HG03342 (cell line): ENCODE measurements around the gene PLAC1.

Experiments
- ATAC-seq: cut with Tn5 transposase; IDR thresholded peaks from one replicate; pipeline ENCODE4 v1.9.1; 2021; ENCODE audit warnings: mild to moderate bottlenecking, moderate library complexity; ENCODE audit not compliant: unreplicated experiment

The PLAC1 gene

DNA sequence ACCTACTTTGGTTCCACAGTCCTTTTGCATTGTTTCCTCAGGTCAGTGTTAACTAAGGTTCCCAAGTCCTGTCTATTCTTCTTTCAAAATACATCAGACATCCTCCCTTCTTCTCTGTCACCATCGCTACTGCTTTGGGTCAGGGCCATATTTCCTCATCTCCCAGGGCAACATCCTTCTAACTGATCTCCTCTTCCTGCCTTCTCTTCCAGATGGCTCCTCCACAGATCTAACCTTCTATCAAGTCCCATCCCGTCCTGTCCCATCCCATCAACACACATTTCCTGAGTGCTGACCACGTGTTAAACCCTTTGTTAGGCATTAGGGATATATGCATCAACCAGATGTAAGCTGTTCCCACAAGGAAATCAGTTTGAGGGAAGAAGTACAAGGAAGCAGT is 25.9 kb downstream of the PLAC1 start:
- ATAC-seq, result no peak

DNA sequence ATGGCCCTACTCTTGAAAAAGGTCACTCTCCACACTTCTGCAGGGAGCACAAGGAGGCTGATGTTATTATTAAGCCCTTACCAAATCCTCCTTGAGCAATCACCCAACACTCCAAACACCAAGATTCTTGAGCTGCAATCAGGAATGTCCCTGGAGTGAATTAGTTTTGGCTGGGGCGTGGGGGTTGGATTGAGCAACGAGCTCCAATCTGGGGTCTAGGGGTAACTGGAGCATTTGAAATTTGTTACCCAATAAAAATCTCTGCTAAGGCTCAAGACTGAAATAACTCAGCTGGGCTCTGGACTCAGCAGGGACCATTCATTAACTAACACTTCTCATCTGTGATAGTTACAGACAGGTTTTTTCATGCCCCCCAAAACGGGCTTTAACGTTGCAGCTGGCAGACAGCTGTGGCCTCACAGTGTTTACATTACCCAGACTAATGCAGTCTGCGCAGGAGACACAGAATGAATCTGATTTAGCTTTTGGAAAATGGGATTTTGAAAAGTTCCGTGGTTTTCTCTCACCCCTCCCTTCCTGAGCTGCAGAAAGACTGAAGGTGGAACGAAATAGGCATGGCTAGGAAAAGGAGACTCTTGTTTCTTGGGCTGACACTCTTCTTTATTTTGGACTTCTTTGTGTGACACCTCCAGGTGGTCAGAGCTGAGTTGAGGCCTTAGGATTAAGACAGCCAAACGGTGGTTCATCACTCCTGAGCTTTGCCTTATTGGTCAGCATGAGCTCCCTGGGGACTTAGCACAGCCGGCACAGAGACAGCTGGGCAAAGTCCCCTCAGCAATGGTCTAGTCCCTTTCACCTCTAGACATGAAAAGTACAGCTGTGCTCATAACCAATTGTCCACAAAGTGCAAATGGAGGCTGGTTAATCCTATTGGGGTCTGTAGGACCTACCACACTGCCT is 26.6 kb downstream of the PLAC1 start:
- no peak for ATAC-seq

DNA sequence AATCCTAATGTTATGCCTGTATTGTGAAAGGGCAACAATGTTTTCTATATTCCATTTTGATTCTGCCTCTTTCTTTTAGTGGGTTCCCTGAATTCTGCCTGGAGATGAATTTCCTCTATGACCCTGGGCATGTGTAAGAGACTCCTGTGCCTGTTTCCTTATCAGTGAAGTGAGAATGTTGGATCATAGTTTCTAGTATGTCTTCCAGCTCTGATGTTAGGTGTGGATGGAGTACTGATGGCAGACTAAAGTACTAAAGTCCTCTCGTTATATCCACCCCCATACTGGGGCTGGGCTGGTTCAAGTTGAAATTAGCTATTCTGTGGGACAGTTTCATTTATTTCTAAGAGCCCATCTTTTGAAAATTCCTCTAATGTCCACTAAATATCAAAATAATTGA is 29.6 kb downstream of the PLAC1 start:
- no peak for ATAC-seq

DNA sequence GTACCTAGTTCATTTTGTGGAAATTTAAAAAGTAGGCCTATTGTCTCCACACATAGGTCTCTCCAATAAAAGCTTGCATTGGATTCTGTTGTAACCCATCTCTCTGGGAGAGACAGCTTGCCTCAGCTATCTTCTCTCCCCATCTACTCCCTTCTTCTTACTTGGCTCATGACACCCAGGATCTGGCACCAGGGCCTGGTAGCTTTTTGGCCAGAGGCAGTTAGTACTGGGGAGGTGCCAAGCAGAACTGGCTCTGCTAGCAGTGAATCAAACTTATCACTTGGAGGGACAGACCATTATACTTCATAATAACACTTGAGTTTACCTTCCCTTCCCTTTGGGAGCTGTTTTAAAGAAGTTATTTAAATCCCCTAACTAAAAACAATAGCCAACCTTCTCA is 31.8 kb downstream of the PLAC1 start:
- ATAC-seq, result no peak

DNA sequence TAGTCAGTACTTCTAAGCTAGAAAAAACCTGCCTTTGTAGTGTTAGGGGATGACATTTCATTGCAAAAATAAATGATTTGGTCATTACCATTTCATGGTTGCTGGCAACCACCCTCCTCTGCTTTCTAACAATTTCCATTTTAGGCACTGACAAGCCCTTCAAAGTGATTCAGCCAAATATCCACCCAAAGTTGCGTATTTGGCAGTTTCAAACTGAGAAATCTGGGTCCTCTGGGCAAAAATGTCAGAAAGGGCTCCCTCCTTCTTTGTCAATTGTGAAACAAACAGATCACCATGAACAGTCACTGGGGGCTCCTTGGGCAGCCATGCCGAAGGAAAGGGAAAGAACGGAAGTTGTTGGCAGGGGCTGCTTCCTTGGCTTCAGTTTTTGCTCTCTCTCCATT is 33.0 kb downstream of the PLAC1 start:
- ATAC-seq, result no peak

DNA sequence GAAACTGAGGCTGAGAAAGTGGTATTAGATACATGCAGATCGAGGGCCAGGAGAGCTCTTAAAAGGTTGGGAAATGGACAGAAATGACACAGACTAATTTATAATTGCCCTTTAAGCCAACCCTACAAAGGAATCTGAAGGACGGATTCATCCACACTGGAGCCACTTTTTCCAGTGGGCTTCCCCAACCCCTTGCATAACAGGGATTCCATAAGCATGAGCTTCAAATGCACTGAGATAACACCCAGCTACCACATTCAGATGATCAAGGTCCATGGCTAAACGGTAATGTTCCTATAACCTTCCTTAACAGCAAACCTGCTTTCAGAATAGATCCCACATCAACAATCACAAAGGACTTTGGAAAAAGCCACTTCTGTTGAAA is 34.2 kb downstream of the PLAC1 start:
- ATAC-seq, result no peak

DNA sequence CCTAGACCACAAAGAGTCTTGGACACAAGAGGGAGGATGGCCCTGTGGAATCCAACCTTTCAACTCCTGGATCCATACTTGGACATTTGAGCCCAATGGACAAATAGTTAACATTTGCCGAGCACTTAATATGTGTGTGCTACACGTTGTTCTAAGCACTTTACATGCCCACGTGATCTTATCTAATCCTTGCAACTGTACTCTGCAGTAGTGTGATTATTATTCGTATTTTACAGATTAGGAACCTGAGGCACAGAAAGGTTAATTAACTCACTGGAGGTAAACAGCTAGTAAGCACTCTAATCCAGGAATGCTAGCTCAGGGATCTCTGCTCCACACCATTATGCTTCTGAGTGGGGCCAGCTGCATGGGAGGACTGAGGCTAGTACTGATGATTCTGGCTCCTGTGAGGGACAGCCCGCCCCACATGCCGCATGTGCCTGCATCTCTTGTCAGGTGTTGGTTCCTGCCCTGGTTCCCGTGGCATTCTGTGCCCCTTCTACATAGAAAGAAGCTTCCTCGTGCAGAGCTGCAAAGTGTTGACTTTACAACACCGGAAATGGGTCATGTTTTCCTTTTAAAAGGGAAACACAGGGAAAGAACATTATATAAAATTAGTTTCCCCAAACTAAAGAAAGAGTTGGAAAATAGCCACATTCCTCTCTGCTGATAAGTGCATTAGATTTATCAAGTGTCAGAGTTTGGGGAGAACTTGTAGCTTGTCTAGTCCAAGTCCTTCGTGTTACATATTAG is 34.8 kb downstream of the PLAC1 start:
- no peak for ATAC-seq

DNA sequence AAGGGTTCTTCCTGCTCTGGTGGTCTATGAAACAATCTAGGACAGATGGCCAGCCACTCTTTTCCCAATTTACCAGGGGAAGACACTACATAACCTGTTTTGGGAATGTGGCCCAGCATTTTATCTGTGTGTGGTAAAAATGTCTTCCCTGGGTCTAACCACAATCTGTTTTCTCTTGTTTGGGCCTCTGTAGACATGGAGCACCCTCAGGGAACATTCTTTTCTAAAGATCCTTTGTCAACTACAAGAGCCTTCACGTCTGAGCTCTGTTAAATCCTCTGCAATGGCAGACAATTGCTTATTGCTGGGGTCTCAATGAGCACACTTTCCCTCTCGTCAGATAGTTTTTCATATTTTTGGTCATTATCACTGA is 35.5 kb downstream of the PLAC1 start:
- ATAC-seq, result no peak

DNA sequence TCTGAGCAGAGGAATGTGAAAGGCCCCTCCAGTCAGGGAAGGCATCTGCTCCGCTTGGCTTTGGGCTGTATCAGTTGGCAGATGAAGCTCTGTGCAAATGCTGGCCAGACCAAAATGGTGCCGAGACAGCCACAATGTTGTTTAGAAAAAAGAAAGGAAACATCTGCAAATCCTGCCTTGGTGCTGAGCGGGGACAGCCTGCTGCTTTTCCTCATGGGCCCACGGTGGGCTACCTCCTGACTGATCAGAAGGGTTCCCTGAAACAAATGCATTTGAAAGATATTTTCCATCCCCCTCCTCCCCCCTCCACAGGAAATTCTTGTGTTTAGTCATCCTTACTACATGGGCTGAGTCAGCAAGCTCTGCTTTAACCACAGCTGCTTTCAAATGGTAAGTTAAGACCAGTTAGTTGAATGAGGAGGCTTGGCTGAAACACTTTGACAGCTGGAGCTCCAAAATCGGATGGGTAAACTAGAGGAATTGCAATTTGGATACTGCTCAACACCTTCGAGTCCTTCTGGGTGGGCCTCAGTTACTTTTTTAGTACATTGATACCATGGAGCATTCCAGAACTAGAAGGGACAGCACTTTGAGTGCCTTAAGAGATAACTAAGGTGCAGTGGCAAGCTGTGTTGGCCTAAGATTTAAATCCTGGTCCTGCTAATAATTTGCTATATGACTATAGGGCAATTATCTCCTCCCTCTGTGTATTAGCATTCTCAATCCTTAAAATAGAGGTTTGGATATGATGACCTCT is 36.0 kb downstream of the PLAC1 start:
- peak; percentile 84 for ATAC-seq

DNA sequence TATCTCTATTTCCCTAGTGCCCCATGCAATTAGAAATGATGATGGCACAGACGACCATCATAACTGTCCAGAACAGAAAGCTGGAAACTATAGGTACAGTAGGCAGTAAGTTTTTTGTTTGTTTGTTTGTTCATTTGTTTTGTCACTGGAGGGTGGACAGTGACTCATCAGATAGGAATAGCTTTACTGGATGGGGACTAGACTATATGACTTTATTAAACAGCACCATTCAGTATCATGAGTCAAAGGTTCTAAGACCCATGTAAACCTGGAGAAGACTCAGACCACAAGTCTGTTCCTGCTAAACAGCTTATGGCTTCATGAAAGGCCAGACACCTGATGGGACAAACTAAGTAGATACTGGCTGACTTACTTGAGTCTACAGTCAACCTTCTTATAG is 38.4 kb downstream of the PLAC1 start:
- no peak for ATAC-seq

DNA sequence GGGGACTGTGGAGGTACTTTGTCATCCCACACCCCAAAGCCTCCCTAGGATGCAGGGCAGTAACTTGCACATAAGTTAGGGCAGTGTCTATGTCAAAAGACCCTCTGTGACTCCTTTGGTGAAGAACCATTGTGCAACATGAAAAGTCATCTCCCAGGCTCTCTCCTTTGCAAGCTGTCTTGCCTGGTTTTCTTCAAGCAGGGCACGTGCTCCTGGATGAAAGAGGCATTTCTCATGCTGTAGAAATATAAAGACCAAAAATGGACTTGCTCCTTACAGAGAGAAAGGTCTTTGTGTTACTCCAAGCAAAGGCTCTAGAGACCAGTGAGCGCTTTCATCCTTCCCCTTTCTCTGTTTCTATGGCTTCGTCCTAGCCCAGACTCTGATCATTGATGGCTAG is 44.9 kb downstream of the PLAC1 start:
- no peak for ATAC-seq

DNA sequence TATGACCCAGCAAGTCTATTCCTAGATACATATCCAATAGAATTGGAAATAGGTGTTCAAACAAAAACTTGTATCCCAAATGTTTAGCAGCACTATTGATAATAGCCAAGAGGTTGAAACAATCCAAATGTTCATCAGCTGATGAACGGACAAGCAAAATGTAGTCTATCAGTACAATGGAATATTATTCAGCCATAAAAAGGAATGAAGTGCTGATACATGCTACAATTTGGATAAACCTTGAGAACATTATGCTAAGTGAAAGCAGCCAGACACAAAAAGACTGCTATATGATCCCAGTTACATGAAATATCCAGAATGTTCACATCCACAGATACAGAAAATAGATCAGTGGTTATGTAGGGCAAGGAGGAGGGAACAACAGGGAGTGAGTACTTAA is 50.1 kb downstream of the PLAC1 start:
- ATAC-seq, result no peak

DNA sequence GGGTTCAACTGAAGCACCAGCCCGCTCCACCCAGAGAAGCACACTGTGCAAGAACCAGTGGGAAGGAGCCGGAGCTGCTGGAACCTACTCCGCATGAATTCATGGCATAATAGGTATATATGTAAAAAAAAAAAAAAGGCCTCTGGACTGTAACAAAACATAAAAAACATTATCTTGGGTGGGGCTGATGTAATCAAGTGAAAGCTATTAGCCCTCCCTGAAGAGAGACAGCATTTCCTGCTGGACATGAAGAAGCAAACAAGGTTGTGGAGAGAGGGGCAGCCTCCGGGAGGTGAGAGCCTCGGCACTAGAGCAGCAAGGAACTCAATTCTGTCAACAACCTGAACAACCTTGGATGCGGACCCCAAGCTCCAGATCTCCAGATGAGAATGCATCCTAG is 50.7 kb downstream of the PLAC1 start:
- ATAC-seq, result no peak

DNA sequence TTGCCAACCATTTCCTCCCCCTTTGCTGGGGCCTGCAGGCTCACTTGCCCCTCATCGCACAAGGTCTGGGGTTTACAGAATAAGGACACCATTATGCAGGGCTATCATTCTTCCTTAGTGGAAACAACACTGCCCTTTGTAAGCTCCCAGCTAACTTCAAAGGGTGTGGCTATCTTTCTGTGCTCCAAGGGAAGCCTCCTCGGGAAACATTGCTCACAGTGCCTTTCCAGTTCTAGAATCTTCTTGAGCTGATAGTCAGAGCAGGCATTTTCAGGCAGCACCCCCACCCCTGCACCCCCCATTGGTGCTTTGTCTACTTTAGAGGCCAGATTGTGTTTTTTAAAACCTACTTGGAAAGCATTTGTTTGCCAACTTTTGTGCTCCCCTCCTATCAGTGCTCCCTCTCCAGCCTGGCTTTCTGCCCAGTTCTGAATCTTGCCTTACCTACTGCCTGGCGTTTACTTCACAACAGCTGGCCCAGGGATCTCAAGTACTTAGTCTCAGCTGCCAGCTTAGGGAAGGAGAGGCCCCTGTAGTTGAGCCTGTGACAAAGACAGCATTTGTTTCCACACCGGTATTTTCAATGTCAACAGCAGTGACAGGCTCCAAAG is 53.5 kb downstream of the PLAC1 start:
- ATAC-seq, result no peak

DNA sequence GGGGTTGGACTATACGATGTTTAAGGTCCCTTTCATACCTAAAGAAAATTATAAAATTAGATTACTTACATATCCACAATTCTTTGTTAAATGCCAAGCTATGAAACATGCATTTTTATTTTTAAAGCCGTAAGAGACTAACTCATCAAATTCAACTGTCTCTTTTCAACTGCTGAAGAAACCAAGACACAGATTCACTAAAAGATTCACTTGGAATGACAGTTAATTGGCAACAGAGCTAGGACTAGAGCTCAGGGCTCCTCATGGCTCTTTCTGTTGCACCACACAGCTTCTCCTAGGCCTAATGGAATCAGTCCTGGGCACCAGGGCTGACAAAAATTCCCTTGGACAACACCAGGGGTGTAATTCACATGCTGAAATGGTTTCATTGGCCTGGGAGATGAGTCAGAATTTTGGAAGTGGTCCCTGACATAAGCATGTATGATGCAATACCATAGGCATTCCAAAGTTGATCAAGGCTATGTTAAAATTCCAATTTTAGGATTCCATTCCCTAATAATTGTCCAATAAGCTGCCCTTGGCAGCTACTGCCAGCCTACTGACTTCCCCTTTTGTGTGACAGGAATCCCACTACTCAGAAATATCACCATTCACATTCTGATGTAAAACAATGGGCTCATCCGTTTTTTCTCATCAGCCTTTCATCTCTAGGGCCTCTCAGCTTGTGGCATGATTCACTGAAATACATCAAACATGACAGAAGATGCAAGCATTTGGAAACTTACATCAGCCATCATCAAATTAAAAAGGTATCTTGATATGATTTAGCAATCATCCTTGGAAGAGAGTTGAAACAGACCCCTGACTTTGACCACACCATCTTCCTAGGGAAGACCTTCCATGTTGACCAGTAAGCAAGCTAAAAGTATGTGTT is 54.2 kb downstream of the PLAC1 start:
- ATAC-seq, result no peak

DNA sequence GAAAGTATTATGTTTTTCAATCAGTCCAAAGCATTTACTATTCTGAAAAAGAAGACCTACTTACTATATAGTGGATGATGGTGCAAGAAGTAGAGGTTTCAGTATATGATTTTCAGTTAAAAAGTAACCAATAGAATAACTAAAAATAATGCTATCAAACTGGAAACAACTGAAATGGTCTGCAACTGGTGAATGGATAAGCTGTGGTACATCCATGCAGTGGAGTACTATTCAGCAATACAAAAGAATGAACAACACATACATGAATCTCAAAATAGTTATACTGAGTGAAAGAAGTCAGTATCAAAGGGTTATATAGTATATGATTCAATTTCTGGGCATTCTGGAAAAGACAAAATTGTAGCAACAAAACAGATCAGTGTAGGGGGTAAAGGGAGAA is 55.9 kb downstream of the PLAC1 start:
- ATAC-seq, result no peak

DNA sequence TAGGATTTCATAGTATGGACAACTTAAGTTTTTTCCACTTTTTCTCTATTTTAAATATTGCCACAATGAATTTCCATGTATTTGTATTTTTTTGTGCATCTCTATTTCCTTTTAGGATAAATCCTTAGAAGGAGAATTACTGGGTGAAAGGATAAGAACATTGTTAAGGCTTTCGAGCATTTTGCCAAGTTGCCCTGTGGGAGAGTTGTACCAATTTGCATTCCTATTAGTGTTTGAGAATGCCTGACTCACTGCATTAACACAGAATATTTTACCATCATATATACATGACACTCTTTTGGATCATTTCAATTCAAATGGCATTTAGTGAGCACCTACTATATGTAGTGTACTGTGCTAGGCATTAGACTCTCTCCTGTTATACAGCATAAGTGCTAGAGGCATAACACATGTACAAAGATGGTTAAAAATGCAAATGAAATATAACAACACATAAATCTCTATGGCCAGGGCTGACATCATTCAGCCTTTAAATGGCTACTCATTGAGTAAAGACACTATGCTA is 57.0 kb downstream of the PLAC1 start:
- no peak for ATAC-seq

DNA sequence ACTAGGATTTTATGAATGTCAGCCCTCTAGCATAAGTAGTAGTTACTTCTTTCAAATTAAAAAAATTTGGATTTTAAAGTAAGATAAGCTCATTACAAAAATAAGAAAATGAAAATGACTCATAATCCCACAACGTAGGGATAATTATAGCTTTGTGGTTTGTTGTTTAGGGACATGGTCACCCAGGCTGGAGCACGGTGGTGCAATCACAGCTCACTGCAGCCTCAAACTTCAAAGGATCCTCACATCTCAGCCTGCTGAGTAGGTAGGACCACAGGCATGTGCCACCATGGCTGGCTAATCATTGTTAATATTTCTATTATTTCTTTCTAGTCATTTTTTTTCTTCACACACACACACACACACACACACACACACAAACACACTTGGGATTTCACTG is 57.6 kb downstream of the PLAC1 start:
- no peak for ATAC-seq

DNA sequence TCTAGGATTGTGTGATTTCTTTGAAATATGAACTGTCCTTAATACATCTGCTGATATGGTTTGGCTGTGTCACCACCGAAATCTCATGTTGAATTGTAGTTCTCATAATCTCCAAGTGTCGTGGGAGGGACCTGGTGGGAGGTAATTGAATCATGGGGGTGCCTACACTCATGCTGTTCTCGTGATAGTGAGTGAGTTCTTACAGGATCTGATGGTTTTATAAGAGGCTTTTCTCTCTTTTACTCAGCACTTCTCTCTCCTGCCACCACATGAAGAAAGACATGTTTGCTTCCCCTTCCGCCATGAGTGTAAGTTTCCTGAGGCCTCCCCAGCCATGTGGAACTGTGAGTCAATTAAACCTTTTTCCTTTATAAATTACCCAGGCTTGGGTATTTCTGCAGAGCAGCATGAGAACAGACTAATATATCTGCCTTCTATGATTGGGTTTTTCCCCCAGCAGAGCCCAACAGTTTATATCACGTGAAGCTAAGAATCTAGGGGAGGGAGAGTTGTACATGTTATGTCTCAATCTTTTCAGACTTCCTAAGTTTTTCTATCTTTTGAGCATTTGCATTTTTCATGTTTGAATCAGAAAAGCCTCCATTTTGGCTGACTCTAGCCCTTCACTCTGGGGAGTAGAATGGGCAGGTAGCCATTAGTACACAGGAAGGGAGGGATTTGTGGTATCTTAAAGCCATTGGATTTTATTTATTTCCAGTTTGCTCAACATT is 58.9 kb downstream of the PLAC1 start:
- ATAC-seq, result no peak
